CD14-positive monocyte (primary cell): ENCODE data around the gene SLC29A1. TPM values are rescaled to one million over a fixed set of nuclear protein-coding genes. Genes with fewer than 3 reads are reported as not detected.

Experiments used
- DNase-seq, 3 donors: peaks; one replicate each; pipeline ENCODE4 v3.0.0-alpha.2; 2011 to 2022
- H2AFZ ChIP-seq: 2 replicates; pipeline ENCODE4 v1.6.0; 2012; ENCODE audit warnings: mild to moderate bottlenecking, low read depth, low read length, inconsistent platforms; ENCODE audit not compliant: insufficient read depth, poor library complexity, severe bottlenecking
- H3K27ac ChIP-seq, 2 donors: 1 replicate in 1 of 2; 2 replicates in 1 of 2; pipeline ENCODE4 v1.5.1; 2012 to 2013; ENCODE audit warnings: low read length in 2 of 2, control low read depth in 1 of 2, inconsistent platforms in 1 of 2, low read depth in 1 of 2, mild to moderate bottlenecking in 1 of 2
- H3K27me3 ChIP-seq, 2 donors: one replicate each; pipeline versions ENCODE4 v1.6.0 to v1.6.1; 2011 to 2013; ENCODE audit warnings: low read length in 2 of 2; ENCODE audit not compliant: control insufficient read depth in 2 of 2, insufficient read depth in 2 of 2
- H3K36me3 ChIP-seq, 2 donors: replicated peaks in 1 of 2; 1 replicate in 1 of 2; 2 replicates in 1 of 2; pipeline versions ENCODE4 v1.5.1 to v1.6.1; 2012 to 2013; ENCODE audit warnings: low read length in 2 of 2, control low read depth in 1 of 2, inconsistent platforms in 1 of 2, mild to moderate bottlenecking in 1 of 2; ENCODE audit not compliant: insufficient read depth in 2 of 2, control insufficient read depth in 1 of 2
- H3K4me1 ChIP-seq, 2 donors: 1 replicate in 1 of 2; 2 replicates in 1 of 2; pipeline versions ENCODE4 v1.5.1 to v1.6.1; 2012 to 2013; ENCODE audit warnings: low read length in 2 of 2, control low read depth in 1 of 2, inconsistent platforms in 1 of 2, mild to moderate bottlenecking in 1 of 2, moderate library complexity in 1 of 2; ENCODE audit not compliant: insufficient read depth in 2 of 2, control insufficient read depth in 1 of 2
- H3K4me2 ChIP-seq: replicated peaks from 2 replicates; pipeline ENCODE3; 2012; ENCODE audit warnings: low read length, moderate library complexity, mild to moderate bottlenecking; ENCODE audit not compliant: poor library complexity, severe bottlenecking; ENCODE audit errors: extremely low read depth
- H3K4me3 ChIP-seq, 3 experiments: fragments of 200-600 bp in 1 of 3; sonication (generic) in 1 of 3; replicated peaks in 1 of 3; 1 replicate in 2 of 3; 2 replicates in 1 of 3; pipeline ENCODE4 v1.5.1; 2011 to 2013; ENCODE audit warnings: low read length in 3 of 3, mild to moderate bottlenecking in 3 of 3, control low read depth in 2 of 3, low read depth in 2 of 3, inconsistent platforms in 1 of 3, moderate library complexity in 1 of 3
- H3K79me2 ChIP-seq: 2 replicates; pipeline ENCODE4 v1.6.0; 2012; ENCODE audit warnings: mild to moderate bottlenecking, control low read depth, inconsistent platforms, low read length, moderate library complexity; ENCODE audit not compliant: insufficient read depth
- H3K9ac ChIP-seq: 2 replicates; pipeline ENCODE4 v1.6.0; 2017; ENCODE audit warnings: low read length, mild to moderate bottlenecking; ENCODE audit not compliant: insufficient read depth, poor library complexity, severe bottlenecking
- H3K9me3 ChIP-seq, 2 donors: replicated peaks in 1 of 2; 1 replicate in 1 of 2; 2 replicates in 1 of 2; pipeline versions ENCODE4 v1.5.1 to v1.6.1; 2012 to 2013; ENCODE audit warnings: low read length in 2 of 2, control low read depth in 1 of 2; ENCODE audit not compliant: control insufficient read depth in 1 of 2, insufficient read depth in 1 of 2
- H4K20me1 ChIP-seq: 2 replicates; pipeline ENCODE4 v1.6.0; 2012; ENCODE audit warnings: mild to moderate bottlenecking, low read length, control low read depth, moderate library complexity; ENCODE audit not compliant: insufficient read depth
- H3K27ac Mint-ChIP-seq, 7 donors: one replicate each; pipeline ENCODE4 v1.8.0; 2020; ENCODE audit warnings: mild to moderate bottlenecking in 7 of 7, mixed read lengths in 7 of 7, moderate library complexity in 6 of 7, inconsistent platforms in 2 of 7
- H3K27me3 Mint-ChIP-seq, 3 donors: one replicate each; pipeline ENCODE4 v1.8.0; 2021 to 2022; ENCODE audit warnings: low read depth in 3 of 3, mild to moderate bottlenecking in 3 of 3, mixed read lengths in 3 of 3, moderate library complexity in 3 of 3, inconsistent platforms in 1 of 3
- H3K36me3 Mint-ChIP-seq, 2 donors: one replicate each; pipeline ENCODE4 v1.8.0; 2020; ENCODE audit warnings: mixed read lengths in 2 of 2, inconsistent platforms in 1 of 2, mild to moderate bottlenecking in 1 of 2
- H3K4me1 Mint-ChIP-seq: one replicate; pipeline ENCODE4 v1.8.0; 2020; ENCODE audit warnings: mild to moderate bottlenecking, mixed read lengths
- H3K4me3 Mint-ChIP-seq, 2 donors: one replicate each; pipeline ENCODE4 v1.8.0; 2020; ENCODE audit warnings: mild to moderate bottlenecking in 2 of 2, mixed read lengths in 2 of 2, moderate library complexity in 1 of 2
- H3K9me3 Mint-ChIP-seq, 7 donors: one replicate each; pipeline ENCODE4 v1.8.0; 2020 to 2022; ENCODE audit warnings: mixed read lengths in 7 of 7, mild to moderate bottlenecking in 6 of 7, moderate library complexity in 6 of 7, inconsistent platforms in 2 of 7
- WGBS: methylation state at CpG from one replicate; pipeline ENCODE4 v1.1.5; 2013; ENCODE audit warnings: missing lambda C conversion rate; ENCODE audit not compliant: insufficient coverage; 5-methylcytosine and 5-hydroxymethylcytosine counted together
- intact Hi-C, 2 donors: fragments of 100-400 bp; cut with micrococcal nuclease; formaldehyde crosslinking; loops; one replicate each; pipeline versions ENCODE4 v1.15.0 to v1.15.1; 2023
- polyA plus RNA-seq, 3 donors: library from polyadenylated mRNA; depleted of rRNA in 1 of 3; unstranded in 2 of 3; stranded (reverse) in 1 of 3; fragments of 300-500 nt in 2 of 3; fragments of >200 nt in 1 of 3; fragmentation: Illumina TruSeq in 2 of 3; gene quantifications; 1 replicate in 2 of 3; 2 replicates in 1 of 3; pipeline ENCODE4 v1.2.3, GENCODE V29; 2012 to 2021
- TF ChIP-seq, protein P1 (sequence below): fragments of 200-600 bp; IDR thresholded peaks from one replicate; pipeline ENCODE4 v1.8.0; 2022; ENCODE audit warnings: antibody characterized with exemption, mild to moderate bottlenecking

Gene SLC29A1
- polyA plus RNA-seq, 3 donors = 14.3 to 23.2 (median 15.0) TPM

DNA sequence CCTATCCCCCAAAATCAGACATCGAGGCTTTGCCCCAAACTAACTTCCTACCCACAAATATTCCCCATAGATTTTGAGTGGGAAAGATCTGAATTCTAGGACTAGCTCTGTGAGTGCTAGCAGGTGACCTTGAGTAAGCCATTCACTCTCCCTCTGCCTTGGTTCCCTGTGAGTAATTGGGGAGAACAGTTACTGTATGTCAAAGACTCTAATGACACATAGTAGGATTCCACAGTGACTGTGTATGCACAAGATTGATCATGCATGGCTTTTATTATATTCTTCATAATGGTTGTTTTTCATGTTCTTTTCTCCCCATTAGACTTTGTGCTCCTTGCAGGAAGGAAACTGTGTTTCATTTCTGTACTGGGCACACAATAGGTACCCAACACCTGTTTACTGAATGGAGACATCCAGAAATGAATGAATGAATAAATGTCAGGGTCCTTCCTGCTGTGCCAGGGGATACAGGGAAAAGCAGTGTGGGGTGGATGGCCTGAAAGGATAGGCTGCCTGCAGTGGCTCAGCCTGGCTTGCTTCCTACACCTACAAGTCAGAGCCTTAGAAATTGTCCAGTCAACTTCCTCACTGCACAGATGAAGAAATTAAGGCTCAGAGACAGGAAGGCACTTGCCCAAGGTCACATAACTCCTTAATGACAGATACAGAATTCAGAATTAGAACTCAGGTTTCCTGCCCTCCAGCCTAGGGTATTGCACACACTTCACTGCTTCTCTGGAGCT lies 46.0 kb downstream of the SLC29A1 start:
- peaks cover 41 to 58% of the 10 kb centered on the region in 2 donors for H3K27me3 ChIP-seq
- peaks cover 16 to 24% of the 10 kb centered on the region in 2 donors for H3K4me1 ChIP-seq
- Mint-ChIP-seq H3K4me1 (peaks cover 26% of the 10 kb centered on the region), H3K27ac (peak overlapping the region in 2 of 7 donors; percentile 27 to 31), H3K36me3 (peaks cover 4 to 6% of the 10 kb centered on the region in 2 donors), H3K4me3 (peak overlapping the region; percentile 43 to 85), H3K9me3 (peaks cover 0 to 16% (median 7%) of the 10 kb centered on the region in 7 donors), H3K27me3 (peaks cover 48 to 58% (median 58%) of the 10 kb centered on the region in 3 donors)
- no peak overlapping the region for H3K4me3 ChIP-seq
- H3K27ac ChIP-seq = no peak overlapping the region
- H3K4me2 ChIP-seq = no peak overlapping the region
- TF ChIP-seq, protein P1, sequence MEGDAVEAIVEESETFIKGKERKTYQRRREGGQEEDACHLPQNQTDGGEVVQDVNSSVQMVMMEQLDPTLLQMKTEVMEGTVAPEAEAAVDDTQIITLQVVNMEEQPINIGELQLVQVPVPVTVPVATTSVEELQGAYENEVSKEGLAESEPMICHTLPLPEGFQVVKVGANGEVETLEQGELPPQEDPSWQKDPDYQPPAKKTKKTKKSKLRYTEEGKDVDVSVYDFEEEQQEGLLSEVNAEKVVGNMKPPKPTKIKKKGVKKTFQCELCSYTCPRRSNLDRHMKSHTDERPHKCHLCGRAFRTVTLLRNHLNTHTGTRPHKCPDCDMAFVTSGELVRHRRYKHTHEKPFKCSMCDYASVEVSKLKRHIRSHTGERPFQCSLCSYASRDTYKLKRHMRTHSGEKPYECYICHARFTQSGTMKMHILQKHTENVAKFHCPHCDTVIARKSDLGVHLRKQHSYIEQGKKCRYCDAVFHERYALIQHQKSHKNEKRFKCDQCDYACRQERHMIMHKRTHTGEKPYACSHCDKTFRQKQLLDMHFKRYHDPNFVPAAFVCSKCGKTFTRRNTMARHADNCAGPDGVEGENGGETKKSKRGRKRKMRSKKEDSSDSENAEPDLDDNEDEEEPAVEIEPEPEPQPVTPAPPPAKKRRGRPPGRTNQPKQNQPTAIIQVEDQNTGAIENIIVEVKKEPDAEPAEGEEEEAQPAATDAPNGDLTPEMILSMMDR = no peak
- WGBS = no CpG with 5 or more reads among the region's 1 CpG
- H3K9me3 ChIP-seq = peaks cover 0 to 14% of the 10 kb centered on the region in 2 donors
- no peak overlapping the region for H3K9ac ChIP-seq
- H2AFZ ChIP-seq = no peak overlapping the region
- peaks cover 10% of the 10 kb centered on the region for H3K79me2 ChIP-seq
- intact Hi-C loops = loop anchor here (2.0 to 10.0 kb wide), 4 partner anchors 43 to 475 kb away; partner anchors contain the start of genes AARS2 (in 2 of the 2) and CDC5L (in 1 of the 2)
- no peaks in the 10 kb centered on the region for H3K36me3 ChIP-seq
- peaks cover 10% of the 10 kb centered on the region for H4K20me1 ChIP-seq
- DNase-seq = peak in 2 of 3 donors; percentile 57 to 68

DNA sequence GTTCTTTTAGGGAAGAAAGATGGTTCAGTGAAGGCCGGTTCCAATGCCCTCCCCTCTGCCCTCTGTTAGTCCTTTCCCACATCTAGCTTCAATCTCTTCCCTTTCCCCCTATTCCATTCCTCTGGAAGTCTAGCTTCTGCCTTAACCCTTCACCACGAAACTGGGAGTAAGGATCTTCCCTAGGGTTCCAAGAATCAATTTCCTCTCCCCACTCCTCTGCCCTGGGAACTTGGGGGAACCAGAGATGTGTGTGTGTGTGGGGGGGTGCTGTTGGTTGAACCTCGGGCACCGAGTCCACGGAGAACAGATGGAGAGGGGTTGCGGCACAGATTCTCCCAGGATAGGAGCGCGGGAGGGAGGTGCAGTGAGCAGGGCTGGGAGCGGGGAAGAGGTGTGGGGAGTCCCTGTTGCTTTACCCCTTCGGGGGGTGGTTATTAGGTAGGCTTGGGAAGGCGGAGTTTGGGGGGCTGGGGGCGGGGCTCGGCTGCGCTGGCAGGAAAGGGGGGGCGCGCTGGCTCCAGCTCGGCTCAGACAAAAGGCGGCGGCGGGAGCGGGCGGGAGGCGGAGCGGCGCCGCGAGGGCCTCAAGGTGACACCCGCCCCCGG lies 46.6 kb downstream of the SLC29A1 start, which contains the start of gene TMEM151B:
TSS of gene TMEM151B (plus strand) at position 530 of the 605 bp plus-strand sequence. CDS start 293 bp downstream, outside the sequence.
- Mint-ChIP-seq H3K9me3 (peaks cover 0 to 19% (median 9%) of the 10 kb centered on the region in 7 donors), H3K4me1 (peaks cover 23% of the 10 kb centered on the region), H3K36me3 (peaks cover 4 to 6% of the 10 kb centered on the region in 2 donors), H3K27me3 (peaks cover 55 to 65% (median 65%) of the 10 kb centered on the region in 3 donors), H3K27ac (peak within 1 kb of the TSS in 3 of 7 donors; percentile 27 to 75 (median 31)), H3K4me3 (peak within 1 kb of the TSS; percentile 43 to 85)
- Histone ChIP-seq H3K79me2 (peaks cover 3% of the 10 kb centered on the region), H3K9me3 (peaks cover 0 to 14% of the 10 kb centered on the region in 2 donors), H3K4me1 (peaks cover 16 to 20% of the 10 kb centered on the region in 2 donors), H3K36me3 (no peaks in the 10 kb centered on the region), H4K20me1 (peaks cover 3% of the 10 kb centered on the region), H3K4me2 (peak within 1 kb of the TSS; percentile 20), H2AFZ (no peak within 1 kb of the TSS), H3K27ac (no peak within 1 kb of the TSS), H3K9ac (no peak within 1 kb of the TSS), H3K27me3 (peaks cover 41 to 64% of the 10 kb centered on the region in 2 donors), H3K4me3 (no peak within 1 kb of the TSS)
- 13% methylated on average over 8 of the region's 29 CpGs for WGBS
- TF ChIP-seq, protein P1 = no peak
- DNase-seq = no peak
- intact Hi-C loops = loop anchor here (2.0 to 10.0 kb wide), 4 partner anchors 42 to 475 kb away; partner anchors contain the start of genes AARS2 (in 2 of the 2) and CDC5L (in 1 of the 2)
